SIG-M5 (cell line): ENCODE data around the gene SBF1.

Source experiments
- DNase-seq: peaks from one replicate; lab custom pipeline; 2025; lab: John Stamatoyannopoulos, UW

SBF1 gene

GRCh38 chr22:50483977-50484853, 9.4 kb upstream of the SBF1 start:
- DNase-seq, result no peak

DNA sequence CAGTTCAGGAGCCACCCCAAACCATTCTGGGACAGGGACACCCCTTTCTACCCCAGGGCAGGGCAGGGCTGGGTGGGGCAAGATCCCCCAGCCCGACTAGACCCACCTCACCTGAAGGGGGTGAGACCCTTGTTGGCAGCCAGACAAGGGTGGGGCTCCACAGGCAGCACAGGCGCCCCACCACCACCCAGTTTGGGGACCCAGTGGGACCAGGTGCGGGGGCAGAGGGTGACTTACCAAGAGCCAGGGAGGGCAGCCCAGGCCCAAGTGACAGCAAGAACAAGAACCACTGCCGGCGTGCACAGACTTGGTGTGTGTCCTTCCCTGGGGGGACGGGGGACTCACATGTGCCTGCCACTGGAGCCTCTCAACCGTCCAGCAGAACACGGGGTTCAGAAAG, 8.7 kb upstream of the SBF1 start:
- DNase-seq, result no peak

GRCh38 chr22:50483106-50483505, 8.3 kb upstream of the SBF1 start:
- no peak for DNase-seq

GRCh38 chr22:50482107-50483074, 7.6 kb upstream of the SBF1 start:
- DNase-seq, result no peak

GRCh38 chr22:50481440-50482106, 6.7 kb upstream of the SBF1 start, which contains the start of gene ADM2:
Gene ADM2 (plus strand): TSS chr22:50481543. CDS start chr22:50481848, 305 bp downstream.
- no peak for DNase-seq

DNA sequence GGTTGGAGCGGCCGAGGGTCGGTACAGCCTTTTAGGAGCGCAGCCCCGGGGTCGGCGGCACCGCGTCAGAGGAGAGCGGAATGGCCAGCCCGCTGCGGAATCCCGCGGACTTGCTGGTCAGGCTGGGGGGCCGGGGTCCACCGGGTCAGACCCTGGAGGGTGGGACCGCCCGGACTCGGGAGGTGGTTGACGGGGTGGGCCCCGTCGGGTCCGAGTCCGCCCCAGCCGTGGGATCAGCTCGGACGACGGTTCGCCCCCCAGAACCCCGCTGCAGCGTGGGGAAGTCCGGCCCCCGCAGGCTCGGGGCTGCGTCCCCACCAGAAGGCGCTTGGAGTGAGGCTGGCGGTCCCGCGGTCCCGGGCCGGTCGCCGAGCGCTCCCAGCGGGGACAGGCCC, 6.2 kb upstream of the SBF1 start:
- DNase-seq, result no peak

DNA sequence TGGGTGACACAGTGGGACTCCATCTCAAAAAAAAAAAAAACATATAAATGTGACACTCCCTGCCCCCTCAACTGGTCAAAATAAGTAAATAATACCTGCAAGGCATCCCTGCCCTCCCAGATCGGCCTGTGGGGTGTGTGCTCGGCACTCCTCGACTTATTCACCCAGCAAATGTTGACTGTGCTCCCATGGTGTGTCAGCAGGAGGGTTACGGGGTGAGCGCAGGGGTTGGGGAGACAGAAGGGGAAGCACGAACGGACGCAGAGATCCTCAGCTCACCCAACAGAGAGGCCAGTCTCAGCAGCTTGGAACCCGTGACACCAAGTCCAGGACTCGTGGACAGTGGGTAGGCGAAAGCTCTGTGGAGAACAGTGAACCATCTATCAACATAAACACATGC, 4.9 kb upstream of the SBF1 start:
- no peak for DNase-seq

GRCh38 chr22:50477923-50478322, 3.1 kb upstream of the SBF1 start:
- DNase-seq, result no peak

- DNase-seq, result no peak
Measured at GRCh38 chr22:50476868-50477267, 2.0 kb upstream of the SBF1 start.

- no peak for DNase-seq
Measured at GRCh38 chr22:50475652-50476002, 792 bp upstream of the SBF1 start.

DNA sequence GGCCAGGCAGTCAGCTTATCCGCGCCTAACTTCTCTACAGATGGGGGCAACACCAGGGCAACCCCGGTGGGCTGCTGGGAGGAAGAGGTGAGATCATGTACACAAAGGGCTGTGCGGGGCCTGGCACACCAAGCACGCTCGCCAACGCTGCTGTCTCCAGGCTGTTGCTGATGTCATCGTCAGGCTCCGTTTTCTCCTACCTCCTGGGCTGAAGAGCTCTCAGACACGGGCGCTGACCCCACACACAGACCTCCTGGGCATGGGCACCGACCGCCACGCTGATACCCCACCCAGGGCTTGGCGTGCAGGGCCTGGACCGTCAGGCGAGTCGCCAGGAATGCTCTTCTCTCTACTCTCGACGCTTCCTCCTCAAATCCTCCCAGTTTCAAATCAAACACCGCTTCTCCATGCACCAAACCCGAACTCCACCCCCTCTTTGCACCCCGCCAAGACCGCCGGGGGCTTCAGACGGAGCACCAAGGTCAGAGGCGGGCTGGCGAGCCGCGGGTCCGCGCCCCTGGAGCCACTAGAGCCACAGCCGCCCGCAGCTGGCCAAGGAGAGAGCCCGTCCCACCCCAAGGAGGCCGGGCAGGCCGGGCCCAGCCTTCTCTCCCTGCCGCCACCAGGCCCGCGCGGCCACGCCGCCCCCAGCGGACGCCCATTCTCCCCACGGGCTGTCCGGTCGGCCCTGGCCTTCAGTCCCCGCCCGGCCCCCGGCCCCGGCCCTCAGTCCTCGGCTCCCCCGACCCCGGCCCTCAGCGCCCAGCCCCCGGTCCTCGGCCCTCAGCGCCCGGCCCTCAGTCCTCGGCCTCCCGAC, 772 bp downstream of the SBF1 start:
- no peak for DNase-seq

- no peak for DNase-seq
Measured at GRCh38 chr22:50473088-50473487, 1.7 kb downstream of the SBF1 start.

- no peak for DNase-seq
Measured at GRCh38 chr22:50471962-50472361, 2.9 kb downstream of the SBF1 start.

GRCh38 chr22:50471197-50471847, 3.5 kb downstream of the SBF1 start:
- DNase-seq, result no peak

DNA sequence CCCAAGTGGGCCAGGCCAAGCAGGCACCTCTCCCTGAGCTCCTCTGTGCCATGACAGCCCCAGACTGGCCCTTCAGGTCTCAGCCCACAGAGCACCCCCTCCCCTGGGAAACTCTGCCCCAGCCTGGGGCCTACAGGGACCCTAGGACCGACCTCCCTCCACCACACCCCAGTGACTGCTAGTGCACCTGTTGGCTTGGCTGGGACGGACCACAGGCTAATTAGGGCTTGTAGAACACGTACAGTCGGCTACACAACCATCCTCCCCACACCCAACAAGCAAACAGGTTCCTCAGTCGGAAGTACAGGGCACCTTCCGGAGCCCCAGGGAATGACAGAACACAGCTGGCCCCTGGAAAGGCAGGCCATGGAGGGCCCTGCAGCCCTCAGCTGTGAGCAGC, 4.3 kb downstream of the SBF1 start:
- DNase-seq, result no peak

- DNase-seq, result peak; percentile 46
Measured at GRCh38 chr22:50469377-50470305, 5.2 kb downstream of the SBF1 start.

- DNase-seq, result no peak
Measured at GRCh38 chr22:50468626-50469025, 6.2 kb downstream of the SBF1 start.

DNA sequence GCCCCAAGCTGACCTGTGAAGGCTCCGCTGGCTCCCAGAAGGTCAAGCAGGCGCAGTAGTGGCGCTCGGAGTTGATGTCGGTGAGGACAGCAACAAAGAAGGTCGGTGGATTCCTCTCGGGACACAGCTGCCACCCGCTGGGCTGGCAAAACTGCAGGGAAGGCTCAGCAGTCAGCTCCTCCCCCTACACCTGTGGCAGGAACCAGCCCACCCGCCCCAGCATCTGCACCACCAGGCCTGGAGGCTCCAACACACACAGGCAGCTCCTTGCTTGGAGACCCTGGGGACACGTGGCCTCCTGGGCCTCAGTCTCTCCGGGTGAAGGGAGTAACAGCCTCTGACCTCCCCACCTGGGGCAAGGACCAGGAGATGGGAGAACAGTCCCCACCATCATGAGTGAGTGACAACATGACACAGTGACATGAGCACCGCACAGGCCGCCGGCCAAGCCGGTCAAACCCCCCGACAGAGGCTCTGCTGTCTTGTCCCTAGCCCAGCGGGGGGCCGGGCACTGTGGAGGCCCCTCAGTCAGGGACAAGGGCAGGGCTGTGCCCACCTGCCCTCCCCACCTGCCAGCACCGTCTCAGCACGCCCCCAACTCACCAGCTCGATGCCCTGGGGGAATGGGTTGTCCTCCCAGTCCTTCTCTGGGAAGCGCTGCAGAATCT, 6.9 kb downstream of the SBF1 start:
- no peak for DNase-seq

- DNase-seq, result no peak
Measured at GRCh38 chr22:50467341-50467740, 7.5 kb downstream of the SBF1 start.
